SH-SY5Y (cell line): ENCODE data around the gene HPN.

Experiments
- GATA2 ChIP-seq: IDR thresholded peaks from 2 replicates; pipeline ENCODE4 v1.6.1; 2011; ENCODE audit warnings: mild to moderate bottlenecking, low read depth, low read length
- GATA3 ChIP-seq: IDR thresholded peaks from 2 replicates; pipeline ENCODE4 v1.6.1; 2011; ENCODE audit warnings: low read depth, mild to moderate bottlenecking, low read length, moderate library complexity

DNA sequence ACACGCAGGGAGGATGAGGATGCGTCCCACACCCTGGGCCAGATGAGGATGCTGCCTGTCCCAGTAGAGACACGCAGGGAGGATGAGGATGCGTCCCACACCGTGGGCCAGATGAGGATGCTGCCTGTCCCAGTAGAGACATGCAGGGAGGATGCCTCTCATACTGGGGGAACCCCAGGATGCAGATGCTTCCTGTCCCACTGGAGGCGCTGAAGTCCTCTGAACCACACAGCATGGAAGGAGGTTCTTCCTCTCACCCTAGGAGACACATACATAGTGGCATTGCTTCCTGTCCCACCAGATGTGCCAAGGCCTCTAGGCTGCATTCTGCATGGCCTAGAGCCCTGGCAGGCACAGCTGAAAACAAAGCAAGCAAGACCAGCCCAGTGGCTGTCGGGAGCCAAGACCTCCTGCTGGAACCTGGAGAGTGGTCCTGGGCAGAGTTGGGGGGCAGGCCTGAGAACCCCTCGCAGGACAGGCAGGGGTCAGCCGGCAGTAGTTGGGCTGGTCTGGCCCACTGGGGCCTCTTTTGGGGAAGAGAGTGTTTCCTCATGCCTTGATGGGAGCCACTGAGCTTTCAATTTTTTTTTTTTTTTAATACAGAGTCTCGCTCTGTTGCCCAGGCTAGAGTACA lies 4.3 kb downstream of the HPN start:
- TF ChIP-seq GATA3: no peak
- TF ChIP-seq GATA2: no peak
